Stimulated activated CD8-positive, alpha-beta memory T cell treated with anti-CD3 and anti-CD28 coated beads, Interleukin-12 subunit alpha, Interleukin-12 subunit beta, amount 100 ng/mL, for 24 hours (primary cell): ENCODE results near the gene TSSC4.

Experiments
- DNase-seq: peaks from one replicate; pipeline ENCODE4 v3.0.0-alpha.2; 2020; ENCODE audit errors: extremely low read depth

The TSSC4 gene

DNA sequence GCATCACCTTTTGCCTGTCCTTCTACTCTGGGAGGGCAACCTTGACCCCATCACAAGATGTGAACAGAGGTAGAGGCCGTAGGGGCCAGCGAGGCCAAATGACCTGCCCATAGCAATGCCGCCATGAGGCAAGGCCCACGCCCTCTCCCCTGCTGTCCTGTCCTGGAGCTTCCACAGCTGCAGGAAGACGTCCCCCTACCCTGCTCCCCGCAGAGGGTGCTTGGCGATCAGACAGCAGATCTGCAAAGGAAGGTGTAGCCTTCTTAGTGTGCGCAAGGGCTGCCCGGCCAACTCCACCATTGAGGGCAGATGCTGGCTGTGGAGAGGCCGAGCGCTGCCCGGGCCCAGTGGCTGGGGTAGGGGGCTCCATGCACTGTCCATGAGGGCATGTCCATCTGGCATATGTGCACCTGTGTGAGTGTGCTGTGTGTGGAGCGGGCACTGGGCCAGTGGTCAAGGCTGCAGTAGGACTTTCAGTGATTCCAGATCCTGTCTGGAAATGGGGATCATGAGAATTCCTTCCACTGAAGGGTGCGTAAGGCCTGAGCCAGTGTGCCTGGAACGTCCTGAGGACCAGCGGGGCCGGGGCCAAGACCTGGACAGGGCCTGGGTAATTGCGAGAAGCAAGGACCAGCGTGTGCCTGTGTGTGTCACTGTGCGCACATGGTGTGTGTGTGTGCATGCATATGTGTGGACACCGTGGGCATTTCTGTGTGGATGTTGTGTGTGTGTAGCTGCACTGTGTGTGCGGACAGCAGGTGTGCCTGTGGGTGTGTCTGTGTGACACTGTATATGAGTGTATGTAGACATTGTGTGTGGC is 32.8 kb downstream of the TSSC4 start:
- DNase-seq = no peak

DNA sequence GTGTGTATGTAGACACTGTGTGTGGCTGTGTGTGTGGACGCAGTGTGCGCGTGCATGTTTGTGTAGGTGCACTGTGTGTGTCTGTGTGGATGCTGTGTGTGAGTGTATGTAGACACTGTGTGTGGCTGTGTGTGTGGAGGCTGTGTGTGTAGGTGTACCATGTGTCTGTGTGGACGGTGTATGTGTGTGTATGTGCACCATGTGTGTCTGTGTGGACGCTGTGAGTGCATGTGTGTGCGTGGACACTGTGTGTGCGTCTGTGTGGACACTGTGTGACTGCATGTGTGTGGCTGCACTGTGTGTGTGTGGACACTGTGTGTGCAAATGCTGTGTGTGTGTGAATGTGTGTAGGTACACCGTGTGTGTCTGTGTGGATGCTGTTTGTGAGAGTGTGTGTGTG is 33.5 kb downstream of the TSSC4 start:
- DNase-seq = no peak

DNA sequence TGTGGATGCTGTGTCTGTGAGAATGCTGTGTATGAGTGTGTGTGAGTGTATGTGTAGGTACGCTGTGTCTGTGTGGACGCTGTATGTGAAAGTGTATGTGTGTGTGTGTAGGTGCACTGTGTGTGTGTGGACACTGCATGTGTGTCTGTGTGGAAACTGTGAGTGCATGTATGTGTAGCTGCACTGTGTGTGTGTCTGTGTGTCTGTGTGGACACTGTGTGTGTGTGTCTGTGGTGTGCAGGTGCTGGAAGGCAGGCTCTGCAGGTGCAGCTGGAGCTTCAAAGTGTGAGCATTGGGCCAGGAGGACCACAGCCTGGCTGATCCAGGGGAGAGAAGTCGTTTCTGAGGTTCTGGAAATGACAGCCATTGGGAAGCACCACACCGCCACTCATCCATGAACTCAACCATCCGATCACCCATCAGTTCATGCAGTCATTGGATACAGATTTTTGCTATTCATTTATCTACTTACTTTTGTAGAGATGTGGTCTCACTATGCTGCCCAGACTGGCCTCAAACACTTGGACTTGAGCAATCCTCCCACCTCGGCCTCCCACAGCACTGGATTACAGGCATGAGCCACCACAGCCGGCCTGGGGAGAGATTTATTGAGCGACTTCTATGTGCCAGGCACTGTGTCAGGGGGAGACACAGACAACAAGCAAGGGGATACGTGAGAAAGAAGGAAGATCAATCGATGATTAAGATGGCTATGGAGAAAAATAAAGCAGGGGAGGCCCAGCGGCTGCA is 34.1 kb downstream of the TSSC4 start:
- no peak for DNase-seq

DNA sequence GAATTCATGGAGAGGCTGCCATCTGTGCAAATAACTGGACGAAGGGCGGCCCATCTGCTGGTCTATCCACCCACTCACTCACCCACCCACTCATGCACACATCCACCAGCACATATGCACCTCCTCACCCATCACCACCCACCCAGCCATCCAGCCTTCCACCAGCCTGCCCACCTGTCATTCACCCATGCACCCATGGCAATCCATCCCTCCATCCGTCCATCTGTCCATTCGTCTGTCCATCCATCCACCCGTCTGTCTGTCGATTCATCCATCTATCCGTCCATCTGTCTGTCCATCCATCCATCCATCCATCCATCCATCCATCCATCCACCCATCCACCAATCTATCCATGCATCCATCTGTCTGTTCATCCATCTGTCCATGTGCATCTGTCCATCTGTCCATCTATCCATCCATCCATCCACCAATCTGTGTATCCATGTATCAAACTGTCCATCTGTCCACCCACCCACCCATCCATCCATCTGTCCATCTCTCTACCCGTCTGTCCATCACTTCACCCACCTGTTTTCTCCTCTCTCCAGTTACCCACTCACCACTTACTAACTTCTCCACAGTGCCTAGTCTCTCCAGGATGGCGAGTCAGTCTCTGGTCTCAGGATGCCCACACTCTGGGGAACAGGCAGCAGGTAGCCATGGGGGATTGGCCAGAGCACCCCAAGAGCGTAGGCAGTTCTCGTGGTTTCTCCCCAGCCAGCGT is 34.9 kb downstream of the TSSC4 start:
- DNase-seq = no peak

DNA sequence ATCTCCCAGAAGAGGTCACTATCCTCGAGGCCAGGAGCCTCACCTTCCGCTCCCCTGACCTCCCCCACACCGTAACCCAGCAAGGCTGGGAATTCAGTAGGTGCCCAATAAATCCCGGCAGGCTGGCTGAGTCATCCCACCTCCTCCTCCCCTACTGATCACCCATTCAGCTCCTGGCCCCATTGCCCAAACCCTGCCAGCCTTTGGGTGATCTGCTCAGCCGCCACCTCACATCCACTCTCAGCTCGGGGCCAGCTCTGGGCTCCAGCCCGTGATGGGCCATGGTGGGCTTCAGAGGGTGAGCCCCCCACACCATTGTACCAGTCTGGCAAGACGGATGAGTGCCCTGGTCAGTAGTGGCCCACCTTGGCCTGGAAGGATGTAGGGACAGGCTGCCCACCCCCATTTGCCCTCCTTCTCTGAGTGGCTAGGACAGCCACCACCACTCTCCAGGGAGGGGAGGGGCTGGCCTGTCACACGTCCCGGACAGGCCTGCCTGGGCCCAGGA is 35.5 kb downstream of the TSSC4 start:
- no peak for DNase-seq

DNA sequence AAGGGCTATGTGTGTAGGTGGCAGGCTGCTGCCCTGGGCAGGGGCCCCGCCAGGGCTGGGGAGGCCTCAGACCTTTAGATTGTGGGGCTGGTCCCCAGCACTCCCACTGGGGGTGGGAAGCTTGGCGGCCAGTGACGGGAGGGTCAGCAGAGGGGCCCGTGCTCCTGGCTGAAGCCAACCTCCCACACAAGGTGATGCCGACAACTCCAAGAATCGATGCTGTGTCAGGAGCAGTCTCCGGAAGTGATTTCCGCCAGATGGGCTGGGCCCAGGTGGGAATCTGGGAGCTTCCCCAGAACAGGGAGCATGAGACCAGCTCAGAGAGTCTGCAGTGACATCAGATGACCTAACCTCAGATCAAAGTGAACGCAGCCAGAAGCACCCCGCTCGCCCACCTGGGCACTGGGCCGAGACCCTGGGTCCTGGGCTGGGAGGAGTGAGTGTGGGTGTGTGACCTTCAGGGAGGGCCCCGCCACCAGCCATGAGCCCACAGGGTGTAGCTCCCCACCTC is 36.0 kb downstream of the TSSC4 start:
- DNase-seq = no peak

DNA sequence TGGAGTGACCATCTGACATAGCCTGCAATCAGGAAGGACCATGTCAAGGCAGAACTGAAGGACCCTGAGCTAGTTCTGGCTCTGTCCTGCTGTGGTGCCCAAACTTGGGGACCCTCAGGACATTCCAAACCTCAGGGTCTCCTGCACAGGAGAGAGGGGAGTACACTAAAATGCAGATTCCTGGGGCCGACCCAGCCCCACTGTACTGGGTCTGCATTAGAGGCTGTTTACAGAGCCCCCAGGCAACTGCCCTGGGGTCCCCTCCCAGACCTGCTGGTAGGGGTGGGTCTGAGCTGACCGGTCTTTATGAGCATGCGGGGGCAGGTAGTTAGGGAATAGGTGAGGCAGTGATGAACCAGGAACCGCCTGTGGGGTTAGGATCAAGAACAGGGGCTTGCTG is 37.0 kb downstream of the TSSC4 start:
- no peak for DNase-seq

DNA sequence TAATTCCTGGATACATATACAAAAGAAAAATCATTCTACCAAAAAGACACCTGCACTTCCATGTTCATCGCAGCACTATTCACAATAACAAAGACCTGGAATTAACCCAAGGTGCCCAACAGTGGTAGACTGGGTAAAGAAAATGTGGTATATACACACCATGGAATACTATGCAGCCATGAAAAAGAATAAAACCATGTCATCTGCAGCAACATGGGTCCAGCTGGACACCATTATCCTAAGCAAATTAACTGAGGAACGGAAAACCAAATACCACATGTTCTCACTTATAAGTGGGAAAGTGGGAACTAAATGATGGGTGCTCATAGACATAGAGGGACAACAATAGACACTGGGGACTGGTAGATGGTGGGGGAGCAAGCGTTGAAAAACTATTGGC is 39.3 kb downstream of the TSSC4 start:
- no peak for DNase-seq

DNA sequence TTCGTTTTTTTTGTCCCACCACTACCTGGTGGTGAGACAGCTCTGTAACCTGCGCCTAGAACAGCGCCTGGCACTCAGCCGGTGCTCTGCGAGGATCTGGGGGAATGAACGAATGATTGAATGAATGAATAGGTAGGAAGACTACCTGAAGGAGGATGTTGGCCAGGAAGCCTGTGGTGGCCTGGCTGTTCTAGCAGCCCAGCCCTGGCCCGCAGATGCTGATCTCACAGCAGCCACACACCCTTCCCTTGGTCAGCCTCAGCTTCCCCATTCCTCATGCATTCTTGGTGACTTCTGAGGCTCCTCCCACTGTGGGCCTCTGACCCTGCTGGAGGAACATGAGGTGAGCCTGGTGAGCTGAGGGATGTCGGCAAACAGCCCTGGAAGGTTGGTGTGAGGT is 40.1 kb downstream of the TSSC4 start:
- DNase-seq = no peak

DNA sequence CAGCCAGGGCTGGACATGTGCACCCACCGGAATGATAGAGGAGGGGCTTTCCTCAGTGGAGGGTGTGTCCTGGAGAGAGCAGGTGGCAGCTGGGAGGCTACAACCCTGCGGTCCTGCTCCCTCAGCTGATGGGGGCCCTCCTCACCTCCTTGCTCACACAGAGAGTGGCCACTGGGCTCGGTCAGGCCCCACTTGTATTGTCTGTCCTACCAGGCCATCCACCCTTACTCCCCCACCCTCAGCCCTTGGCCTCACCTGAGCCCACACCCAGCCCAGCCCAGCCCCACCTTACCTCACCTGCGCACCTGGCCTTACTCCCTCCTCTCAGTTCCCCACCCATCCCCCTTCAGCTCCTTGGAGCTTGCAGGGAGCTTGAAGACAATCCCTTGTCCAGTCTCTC is 40.6 kb downstream of the TSSC4 start:
- DNase-seq = no peak

DNA sequence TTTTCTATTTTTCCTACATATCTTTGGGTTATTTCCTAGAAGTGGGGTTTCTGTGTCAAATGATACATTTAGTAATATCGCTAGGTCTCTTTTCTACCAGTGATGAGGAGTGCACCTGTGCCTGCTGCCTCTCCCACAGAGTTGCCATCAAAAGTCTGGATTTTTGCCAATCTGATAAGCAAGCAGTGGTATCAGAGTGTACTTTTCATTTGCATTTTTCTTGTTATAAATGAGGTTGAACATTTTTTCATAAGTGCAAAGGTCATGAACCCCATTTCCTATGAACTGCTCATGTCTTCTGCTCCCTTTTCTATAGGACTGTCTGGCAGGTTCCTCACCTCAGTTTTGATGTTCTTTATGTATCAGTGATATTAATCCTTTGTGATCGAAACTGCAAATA is 42.0 kb downstream of the TSSC4 start:
- DNase-seq = no peak

DNA sequence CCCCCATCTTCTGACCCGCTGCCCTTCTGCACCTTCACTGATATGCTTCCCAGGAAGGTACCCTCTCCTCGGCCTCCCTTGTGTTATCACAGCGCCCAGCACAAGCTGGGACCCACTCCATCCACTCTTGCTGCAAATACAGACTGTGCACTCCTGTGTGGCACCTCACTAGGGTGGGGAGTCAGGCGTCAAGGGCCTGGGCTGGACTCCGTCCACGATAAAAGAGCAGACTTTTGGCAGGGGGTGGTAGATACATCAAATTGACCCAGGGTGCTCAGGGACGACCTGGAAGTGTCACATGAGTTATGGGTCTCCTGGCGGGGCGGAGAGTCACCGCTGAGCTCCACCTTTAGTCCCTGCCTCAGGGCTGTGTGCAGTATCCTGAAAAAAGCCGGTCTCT is 42.9 kb downstream of the TSSC4 start:
- DNase-seq = no peak

DNA sequence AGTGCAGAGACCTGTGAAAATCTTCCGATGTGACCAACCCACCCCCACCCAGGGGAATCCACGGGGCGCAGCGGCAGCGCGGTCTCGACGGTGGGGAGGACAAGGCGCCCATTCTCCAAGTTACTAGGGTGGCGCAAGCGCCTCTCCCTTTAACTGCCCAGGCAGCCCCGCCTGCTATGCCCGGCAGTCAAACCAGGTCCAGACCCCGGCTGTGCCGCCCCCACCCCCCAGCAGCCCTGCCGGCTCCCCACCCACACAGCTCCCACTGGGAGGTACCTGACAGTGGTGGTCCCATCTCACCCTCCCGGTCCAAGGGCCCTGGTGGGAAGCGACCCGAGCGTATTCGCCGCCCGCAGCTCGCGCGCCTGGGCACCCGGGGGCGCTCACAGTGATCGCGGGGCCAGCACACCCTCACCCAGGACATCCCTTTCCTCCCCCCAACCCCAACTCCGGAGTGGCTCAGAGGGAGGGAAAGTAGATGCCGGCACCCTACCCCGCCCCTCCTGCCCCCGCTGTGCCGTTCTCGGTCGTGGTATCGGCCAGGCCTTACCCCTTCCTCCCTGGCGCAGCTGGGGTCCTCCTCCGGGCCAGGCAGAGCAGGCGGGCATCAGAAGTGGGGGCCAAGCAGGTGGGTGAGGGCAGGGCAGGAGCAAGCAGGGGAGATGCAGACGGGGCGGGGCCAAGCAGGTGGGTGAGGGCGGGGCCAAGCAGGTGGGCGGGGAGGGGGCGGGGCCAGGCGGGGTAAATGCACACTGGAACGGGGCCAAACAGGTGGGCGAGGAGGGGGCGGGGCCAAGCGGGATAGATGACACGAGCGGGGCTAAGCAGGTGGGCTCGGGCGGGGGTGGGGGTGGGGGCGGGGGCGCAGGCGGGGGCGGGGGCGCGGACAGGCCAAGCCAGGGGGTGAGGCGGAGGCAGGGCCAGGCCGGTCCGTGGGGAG is 43.6 kb downstream of the TSSC4 start, which contains the start of gene TRPM5:
TRPM5 (minus strand) TSS at position 634 of the 940 bp plus-strand sequence. CDS start 21,478 bp downstream, outside the sequence.
- peak; percentile 45 for DNase-seq

DNA sequence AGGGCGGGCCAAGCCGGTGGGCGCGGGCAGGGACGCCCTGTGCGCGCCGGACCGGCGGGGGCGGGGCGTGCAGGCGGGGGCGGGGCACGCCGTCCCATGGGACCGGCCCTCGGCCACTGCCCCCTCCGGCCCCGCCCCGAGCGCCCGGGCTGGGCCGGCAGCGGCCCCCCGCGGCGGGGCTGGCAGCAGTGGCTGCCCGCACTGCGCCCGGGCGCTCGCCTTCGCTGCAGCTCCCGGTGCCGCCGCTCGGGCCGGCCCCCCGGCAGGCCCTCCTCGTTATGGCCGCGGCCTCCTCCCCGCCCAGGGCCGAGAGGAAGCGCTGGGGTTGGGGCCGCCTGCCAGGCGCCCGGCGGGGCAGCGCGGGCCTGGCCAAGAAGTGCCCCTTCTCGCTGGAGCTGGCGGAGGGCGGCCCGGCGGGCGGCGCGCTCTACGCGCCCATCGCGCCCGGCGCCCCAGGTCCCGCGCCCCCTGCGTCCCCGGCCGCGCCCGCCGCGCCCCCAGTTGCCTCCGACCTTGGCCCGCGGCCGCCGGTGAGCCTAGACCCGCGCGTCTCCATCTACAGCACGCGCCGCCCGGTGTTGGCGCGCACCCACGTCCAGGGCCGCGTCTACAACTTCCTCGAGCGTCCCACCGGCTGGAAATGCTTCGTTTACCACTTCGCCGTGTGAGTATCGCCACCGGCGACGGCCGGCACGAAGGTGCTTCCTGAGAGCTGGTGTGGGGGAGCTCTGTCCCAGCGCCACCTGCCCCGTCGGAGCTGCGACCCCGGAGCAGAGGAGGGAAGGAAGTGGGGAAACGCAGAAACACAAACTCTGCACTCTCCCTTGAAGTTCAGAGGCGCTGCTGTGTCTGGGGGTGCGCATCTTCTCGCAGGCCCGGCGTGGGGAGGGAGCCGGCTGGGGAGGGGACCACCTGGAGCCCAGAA is 44.5 kb downstream of the TSSC4 start, which contains the start of gene KCNQ1:
KCNQ1 (plus strand) TSS at position 188 of the 925 bp plus-strand sequence; CDS start at position 279, 91 bp downstream.
- no peak for DNase-seq

DNA sequence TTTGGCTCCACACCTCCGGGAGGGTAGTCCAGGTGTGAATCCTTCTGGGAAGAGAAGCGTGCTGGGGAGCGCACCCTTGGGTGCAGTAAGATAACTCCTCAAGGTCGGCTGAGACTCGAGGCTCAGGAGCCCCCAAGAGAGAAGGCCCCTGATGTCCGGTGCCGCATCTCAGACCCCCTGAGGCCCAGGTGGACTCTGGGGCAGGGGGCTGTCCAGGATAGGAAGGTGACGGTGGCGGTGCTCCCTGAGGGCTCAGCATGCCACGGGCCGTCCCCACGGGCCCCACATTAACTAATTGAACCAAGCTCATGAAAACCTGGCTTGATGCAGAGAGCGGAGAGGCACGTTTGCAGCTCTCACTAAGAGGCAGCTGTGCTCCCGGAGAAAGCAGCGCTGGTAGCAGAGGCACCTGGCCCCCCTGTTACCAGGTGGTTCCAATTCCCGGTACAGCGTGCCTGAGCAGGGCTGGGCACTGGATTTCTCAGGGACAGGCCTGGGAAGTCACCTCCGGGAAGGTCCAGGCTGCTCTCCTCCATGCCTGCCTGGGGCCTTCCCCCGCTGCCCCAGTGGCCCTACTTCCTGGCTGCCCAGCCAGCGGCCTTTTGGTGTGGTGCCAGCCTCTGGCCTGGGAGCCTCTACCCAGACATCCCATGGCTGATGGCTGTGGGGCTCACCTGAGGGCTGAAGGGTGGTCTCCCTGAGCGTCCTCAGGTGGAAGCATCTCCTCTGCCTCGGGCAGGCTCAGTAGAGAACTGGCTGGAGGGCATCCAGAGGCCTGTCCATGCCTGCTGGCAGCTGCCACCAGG is 45.4 kb downstream of the TSSC4 start:
- no peak for DNase-seq

DNA sequence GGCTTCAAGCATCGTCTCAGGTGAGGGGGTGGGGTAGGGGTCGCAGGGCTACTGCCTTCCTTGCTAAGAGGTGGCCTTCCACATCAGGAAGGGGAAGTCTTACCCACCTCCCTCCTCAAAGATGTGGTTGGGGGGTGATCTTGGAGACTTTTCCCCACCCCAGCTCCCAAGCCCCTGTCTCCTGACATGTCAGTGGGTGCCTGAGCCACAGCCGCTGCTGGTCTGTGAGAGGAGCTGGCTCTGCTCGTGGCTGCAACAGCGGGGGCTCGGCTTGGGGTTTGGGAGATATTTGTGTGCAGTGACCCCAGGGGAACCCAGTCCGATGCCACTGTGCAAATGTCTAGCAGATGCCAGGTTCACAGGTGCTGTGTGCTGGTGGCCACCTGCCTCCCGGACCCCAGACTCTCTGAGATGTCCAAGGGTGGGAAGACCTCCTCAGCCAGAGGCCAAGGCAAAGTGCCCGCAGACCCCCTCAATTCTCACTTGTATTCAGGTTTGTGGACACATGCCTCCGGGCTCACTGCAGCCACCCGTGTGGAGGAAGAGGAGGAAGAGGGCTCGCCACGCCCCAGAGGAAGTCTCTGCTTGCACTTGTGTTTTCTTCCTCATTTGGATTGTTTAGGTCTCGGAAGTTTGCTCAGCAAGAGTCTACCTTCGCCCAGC is 46.2 kb downstream of the TSSC4 start:
- DNase-seq = no peak

DNA sequence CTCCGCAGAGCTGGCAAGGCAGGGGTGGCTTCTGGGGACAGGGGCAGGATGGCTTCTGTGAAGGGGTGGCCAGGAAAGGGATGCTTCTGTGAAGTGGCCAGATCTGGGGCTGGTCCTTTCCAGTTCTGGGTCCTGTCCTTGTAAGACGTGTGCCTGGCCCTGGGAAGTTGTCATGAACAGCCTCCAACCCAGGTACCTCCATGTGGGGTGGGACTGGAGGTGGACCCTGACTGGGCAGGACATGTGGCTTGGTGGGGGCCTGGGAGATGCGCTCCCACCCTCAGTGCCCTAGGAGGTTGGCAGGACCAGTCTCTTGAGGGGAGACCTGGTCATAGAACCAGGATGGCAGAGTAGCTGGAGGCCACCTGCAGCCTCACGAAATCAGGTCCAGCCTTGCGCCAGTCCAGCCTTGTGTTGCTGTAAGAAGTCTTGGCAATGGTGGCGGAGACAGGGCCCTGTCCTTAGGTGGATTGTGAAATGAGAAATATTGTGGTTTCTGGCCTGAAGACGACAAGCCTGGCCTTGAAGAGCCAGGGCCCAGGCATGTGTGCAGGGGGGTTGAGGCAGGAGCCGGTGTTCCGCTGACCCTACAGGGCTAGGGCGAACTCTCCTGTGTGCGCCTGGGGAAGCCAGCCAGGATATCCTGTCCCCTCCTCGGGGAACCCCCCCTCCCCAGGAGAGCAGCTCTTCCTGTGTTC is 46.9 kb downstream of the TSSC4 start:
- DNase-seq = no peak
